Epithelial cell of esophagus (primary cell): Measurements from ENCODE around the gene HES6.
A peak's percentile ranks its signal among the peaks of the same experiment; 100 is the strongest.

Experiments
- DNase-seq: peaks from one replicate; pipeline ENCODE4 v3.0.0; 2010; ENCODE audit warnings: low read depth
- H3K4me3 ChIP-seq: 2 replicates; pipeline ENCODE4 v1.5.1; 2011; ENCODE audit warnings: mild to moderate bottlenecking, low read length, control low read depth
- CTCF ChIP-seq: IDR thresholded peaks from 2 replicates; pipeline ENCODE4 v1.5.1; 2011; ENCODE audit warnings: low read depth, mild to moderate bottlenecking, low read length, control low read depth, inconsistent platforms; ENCODE audit not compliant: insufficient read depth; ENCODE audit errors: missing control alignments

The HES6 gene

GRCh38 chr2:238270606-238271005 lies 30.8 kb upstream of the HES6 start:
- TF ChIP-seq CTCF, result no peak
- no peak for DNase-seq
- no peak overlapping the region for H3K4me3 ChIP-seq

- DNase-seq, result peak; percentile 57
- TF ChIP-seq CTCF, result no peak
- H3K4me3 ChIP-seq, result no peak overlapping the region
Measured at GRCh38 chr2:238269741-238270140, 29.9 kb upstream of the HES6 start.

- TF ChIP-seq CTCF, result peak; percentile 27
- DNase-seq, result no peak
- no peak overlapping the region for H3K4me3 ChIP-seq
Measured at GRCh38 chr2:238267884-238268680, 28.2 kb upstream of the HES6 start.

GRCh38 chr2:238267341-238267710 lies 27.5 kb upstream of the HES6 start:
- no peak for TF ChIP-seq CTCF
- H3K4me3 ChIP-seq, result no peak overlapping the region
- peak; percentile 93 for DNase-seq

DNA sequence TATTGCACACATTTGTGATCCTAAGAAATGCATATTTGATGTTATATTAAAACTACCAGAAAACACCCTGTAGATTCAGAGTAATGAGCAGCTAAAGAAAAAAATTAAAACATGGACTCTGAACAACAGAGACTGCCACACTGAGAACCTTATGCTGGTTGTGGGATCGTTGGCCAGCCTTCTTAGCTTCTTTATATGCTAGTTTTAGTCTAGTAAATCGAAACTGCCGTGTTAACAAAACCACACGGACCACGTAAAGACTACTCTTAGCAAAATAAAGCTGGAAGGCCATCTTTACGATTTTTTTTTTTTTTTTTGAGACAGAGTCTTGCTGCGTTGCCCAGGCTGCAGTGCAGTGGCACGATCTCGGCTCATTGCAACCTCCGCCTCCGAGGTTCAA lies 25.8 kb upstream of the HES6 start:
- TF ChIP-seq CTCF, result no peak
- no peak overlapping the region for H3K4me3 ChIP-seq
- no peak for DNase-seq

DNA sequence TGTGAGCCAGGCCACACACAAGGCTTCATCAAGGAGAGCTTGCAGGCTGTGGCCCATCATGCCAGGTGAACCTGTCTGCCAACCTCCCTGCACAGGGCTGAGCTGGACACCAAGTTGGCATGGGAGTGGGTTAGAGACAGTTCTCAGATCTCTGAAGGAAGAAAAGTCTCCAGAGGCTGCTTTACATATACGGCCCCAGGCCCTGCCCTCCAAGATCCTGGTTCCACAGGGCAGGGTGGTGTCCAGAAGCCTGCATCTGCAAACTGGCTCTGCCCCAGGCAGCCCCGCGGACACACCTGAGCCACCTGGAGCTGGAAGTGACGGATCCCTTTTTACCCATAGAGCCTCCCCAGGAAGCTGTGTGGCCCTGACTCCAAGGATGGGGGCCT lies 24.2 kb upstream of the HES6 start:
- no peak for TF ChIP-seq CTCF
- no peak overlapping the region for H3K4me3 ChIP-seq
- no peak for DNase-seq
